Cardiac muscle cell (in vitro differentiated cells and primary cell): ENCODE measurements around the gene BRSK2. TPM values are rescaled to one million over a fixed set of nuclear protein-coding genes. Genes with fewer than 3 reads are reported as not detected.
A peak's percentile ranks its signal among the peaks of the same experiment; 100 is the strongest.

ENCODE experiments used
- DNase-seq, 2 donors: peaks; one replicate each; pipeline versions ENCODE4 v3.0.0 to v3.0.0-alpha.2; 2010 to 2017; ENCODE audit warnings: low read depth in 1 of 2, low spot score in 1 of 2
- H3K27ac ChIP-seq: fragments of 200-600 bp; sonication (generic); 2 replicates; pipeline ENCODE4 v1.5.1; 2016
- H3K27me3 ChIP-seq: fragments of 200-600 bp; sonication (generic); 2 replicates; pipeline ENCODE4 v1.6.0; 2016; ENCODE audit warnings: control low read depth
- H3K36me3 ChIP-seq: fragments of 200-600 bp; sonication (generic); 2 replicates; pipeline ENCODE4 v1.5.1; 2016; ENCODE audit warnings: control low read depth
- H3K4me1 ChIP-seq: fragments of 200-600 bp; sonication (generic); 2 replicates; pipeline ENCODE4 v1.8.1; 2017; ENCODE audit warnings: low read depth, mild to moderate bottlenecking, mixed run types
- H3K4me3 ChIP-seq: fragments of 200-600 bp; sonication (generic); 2 replicates; pipeline ENCODE4 v1.5.1; 2016; ENCODE audit warnings: mild to moderate bottlenecking
- H3K9me3 ChIP-seq: fragments of 200-600 bp; sonication (generic); 2 replicates; pipeline ENCODE4 v1.5.1; 2017; ENCODE audit warnings: low read depth, mild to moderate bottlenecking, control low read depth
- polyA plus RNA-seq: library from polyadenylated mRNA; unstranded; fragments of >200 nt; fragmentation: Nextera tagmentation; extraction: Ambion mirVana; gene quantifications from 2 replicates; pipeline ENCODE4 v1.2.1, GENCODE V29; 2016
- total RNA-seq: library from RNA; depleted of rRNA; stranded (reverse); fragments of >200 nt; gene quantifications from 2 replicates; pipeline ENCODE4 v1.2.3, GENCODE V29; 2016
- TF ChIP-seq, protein P1 (sequence below): IDR thresholded peaks from 2 replicates; pipeline ENCODE4 v1.5.1; 2012; ENCODE audit warnings: low read depth, mild to moderate bottlenecking, low read length

BRSK2 gene
- total and polyA plus RNA-seq, 2 experiments from 2014 or later, result 0.69 to 2.7 TPM

DNA sequence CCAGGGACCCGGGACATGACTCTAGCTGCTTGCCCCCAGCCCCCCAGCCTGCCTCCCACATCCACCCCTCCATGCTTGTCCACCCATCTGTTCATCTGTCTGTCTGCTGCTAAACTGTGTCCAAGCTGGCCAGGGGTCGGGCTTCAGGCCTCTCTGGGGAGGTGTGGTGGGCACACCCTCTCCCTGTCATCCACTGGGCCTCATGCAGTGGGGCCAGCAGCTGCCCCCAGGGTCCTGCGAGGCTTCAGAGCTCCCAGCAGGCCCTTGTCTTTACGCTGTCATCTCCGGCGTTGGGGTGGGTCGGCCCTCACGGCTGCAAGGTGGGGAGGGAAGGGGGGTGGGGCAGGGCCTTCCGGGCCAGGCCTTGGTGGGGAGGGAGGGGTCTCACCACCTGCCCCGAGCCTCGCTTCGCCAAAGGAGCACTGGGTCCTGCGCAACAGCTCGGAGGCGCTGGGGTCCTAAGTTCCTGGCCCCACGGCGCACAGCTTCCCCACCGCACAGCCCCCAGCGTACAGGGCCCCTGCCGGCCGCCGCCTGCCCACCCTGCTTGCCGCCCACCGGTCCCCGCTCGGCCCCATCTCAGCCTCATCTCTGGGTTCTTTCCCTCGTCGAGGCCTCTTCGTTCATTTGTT lies 70.1 kb downstream of the BRSK2 start:
- Histone ChIP-seq H3K27me3 (no peaks in the 10 kb centered on the region), H3K4me3 (no peak overlapping the region), H3K4me1 (peaks cover 7% of the 10 kb centered on the region), H3K9me3 (no peaks in the 10 kb centered on the region), H3K36me3 (no peaks in the 10 kb centered on the region), H3K27ac (no peak overlapping the region)
- DNase-seq, result no peak
- TF ChIP-seq, protein P1, sequence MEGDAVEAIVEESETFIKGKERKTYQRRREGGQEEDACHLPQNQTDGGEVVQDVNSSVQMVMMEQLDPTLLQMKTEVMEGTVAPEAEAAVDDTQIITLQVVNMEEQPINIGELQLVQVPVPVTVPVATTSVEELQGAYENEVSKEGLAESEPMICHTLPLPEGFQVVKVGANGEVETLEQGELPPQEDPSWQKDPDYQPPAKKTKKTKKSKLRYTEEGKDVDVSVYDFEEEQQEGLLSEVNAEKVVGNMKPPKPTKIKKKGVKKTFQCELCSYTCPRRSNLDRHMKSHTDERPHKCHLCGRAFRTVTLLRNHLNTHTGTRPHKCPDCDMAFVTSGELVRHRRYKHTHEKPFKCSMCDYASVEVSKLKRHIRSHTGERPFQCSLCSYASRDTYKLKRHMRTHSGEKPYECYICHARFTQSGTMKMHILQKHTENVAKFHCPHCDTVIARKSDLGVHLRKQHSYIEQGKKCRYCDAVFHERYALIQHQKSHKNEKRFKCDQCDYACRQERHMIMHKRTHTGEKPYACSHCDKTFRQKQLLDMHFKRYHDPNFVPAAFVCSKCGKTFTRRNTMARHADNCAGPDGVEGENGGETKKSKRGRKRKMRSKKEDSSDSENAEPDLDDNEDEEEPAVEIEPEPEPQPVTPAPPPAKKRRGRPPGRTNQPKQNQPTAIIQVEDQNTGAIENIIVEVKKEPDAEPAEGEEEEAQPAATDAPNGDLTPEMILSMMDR, result no peak

DNA sequence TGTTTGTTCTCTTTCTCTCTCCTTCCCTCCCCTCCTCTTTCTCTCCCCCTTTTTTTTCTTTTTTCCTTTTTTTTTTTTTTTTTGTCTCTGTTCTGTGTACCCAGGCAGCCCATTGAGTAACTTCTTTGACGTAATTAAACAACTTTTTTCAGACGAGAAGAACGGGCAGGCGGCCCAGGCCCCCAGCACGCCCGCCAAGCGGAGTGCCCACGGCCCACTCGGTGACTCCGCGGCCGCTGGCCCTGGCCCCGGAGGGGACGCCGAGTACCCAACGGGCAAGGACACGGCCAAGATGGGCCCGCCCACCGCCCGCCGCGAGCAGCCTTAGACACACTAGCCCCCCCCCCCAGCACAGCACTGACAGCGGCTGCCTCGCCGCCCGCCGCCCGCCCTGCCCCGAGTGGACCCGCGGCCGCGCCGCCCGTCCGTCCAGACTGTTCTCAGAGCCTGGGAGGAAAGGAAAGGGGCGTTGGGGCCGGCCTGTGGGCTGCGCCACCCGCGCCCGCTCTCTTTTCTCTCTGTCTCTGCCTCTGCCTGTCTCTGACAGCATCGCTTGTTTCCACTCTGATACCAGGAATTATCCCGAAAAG lies 70.8 kb downstream of the BRSK2 start:
- H3K9me3 ChIP-seq, result no peaks in the 10 kb centered on the region
- H3K27ac ChIP-seq, result no peak overlapping the region
- H3K36me3 ChIP-seq, result no peaks in the 10 kb centered on the region
- H3K27me3 ChIP-seq, result no peaks in the 10 kb centered on the region
- no peak overlapping the region for H3K4me3 ChIP-seq
- TF ChIP-seq, protein P1, result no peak
- peak in 1 of 2 donors; percentile 54 for DNase-seq
- H3K4me1 ChIP-seq, result peaks cover 7% of the 10 kb centered on the region

DNA sequence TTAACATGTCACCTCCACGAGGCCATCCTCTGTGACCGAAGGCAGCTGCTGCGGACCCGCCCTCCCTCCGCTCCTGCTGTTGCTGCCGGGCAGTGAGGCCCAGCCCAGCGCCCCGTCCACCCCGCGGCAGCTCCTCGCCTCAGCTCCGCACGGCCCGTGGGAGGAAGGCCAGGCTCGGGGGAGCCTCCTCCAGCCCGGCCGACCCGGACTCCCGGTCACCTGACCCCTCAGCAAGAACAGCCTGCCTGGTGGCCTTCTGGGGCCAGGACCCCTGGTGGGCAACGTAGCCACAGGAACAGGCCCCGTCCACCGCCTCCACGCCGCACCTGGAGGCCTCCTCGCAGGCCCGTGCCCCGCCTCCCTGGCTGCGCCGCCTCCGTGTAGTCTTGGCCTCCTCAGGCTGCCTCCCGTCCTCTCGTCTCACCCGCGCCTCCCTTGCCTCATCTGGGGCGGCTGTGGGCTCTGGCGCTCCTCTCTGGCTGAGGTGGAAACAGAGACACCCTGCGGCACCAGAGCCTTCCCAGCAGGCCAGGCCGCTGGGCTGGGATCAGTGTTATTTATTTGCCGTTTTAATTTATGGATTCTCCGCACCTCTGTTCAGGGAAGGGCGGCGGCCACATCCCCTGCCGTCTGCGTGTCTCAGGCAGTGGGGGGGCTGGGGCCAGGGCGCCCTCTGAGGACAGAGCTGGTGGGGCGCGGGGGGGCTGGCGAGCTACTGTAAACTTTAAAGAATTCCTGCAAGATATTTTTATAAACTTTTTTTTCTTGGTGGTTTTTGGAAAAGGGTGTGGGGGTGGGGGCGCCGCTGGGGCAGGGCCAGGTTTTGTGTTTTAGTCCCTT lies 71.5 kb downstream of the BRSK2 start:
- Histone ChIP-seq H3K4me1 (peaks cover 7% of the 10 kb centered on the region), H3K4me3 (no peak overlapping the region), H3K27ac (no peak overlapping the region), H3K9me3 (no peaks in the 10 kb centered on the region), H3K36me3 (no peaks in the 10 kb centered on the region), H3K27me3 (no peaks in the 10 kb centered on the region)
- TF ChIP-seq, protein P1, result no peak
- DNase-seq, result no peak

DNA sequence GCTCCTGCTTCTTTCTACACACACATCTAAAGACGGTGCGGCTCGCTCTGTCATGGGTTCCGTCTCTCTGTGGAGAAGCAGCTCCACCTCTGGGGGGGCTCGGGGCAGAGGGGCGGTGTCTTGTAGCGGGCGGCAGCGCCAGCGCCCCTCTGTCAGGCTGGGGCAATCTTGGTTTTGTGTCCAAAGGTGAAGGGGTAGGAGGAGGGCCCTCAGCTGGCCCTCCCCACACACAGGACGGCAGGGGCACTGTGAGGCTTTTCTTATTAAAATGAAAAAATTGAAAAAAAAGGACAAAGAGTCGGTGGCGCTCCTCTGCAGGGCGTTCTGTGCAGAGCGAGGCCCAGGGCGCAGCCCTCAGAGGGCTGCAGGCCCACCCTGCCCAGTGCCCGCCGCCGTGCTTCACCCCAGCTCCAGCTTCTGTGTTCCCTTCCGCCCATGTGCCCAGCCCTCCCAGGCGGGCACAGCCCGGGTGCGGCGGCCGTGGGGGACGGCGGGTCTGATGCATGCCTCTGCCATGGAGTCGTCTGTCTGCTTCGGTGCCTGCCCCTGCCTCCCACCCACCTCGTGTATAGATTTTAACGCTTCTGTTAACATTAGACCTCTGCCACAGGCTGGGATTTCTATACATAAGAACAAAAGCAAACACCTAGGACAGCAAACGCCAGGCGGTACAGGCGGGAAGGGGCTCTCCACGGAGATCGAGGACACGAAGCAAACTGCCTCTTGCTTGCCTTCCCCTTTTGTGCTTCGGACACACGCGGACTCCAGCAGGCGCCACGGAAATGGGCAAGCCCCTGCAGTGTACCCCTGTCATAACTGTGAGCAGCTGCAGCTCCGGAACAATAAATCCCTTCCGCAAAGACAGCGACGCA lies 72.3 kb downstream of the BRSK2 start:
- TF ChIP-seq, protein P1, result no peak
- H3K27ac ChIP-seq, result no peak overlapping the region
- H3K36me3 ChIP-seq, result no peaks in the 10 kb centered on the region
- no peaks in the 10 kb centered on the region for H3K9me3 ChIP-seq
- H3K4me3 ChIP-seq, result no peak overlapping the region
- no peaks in the 10 kb centered on the region for H3K27me3 ChIP-seq
- peaks cover 7% of the 10 kb centered on the region for H3K4me1 ChIP-seq
- DNase-seq, result no peak

DNA sequence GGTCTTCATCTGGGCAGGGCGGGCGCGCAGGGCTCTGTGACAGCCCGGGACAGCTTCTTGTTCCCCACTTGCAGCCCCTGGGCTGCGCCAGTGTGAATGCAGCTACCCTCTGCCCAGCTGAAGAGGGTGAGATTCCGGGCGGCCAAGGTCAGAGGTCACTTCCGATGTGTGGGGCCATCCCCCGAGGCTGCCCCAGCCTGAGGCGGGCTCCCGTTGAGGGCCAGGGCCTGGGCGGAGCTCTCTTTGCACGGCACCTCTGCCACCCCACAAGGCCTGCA lies 72.9 kb downstream of the BRSK2 start:
- TF ChIP-seq, protein P1, result no peak
- H3K27ac ChIP-seq, result no peak overlapping the region
- H3K36me3 ChIP-seq, result no peaks in the 10 kb centered on the region
- no peaks in the 10 kb centered on the region for H3K9me3 ChIP-seq
- DNase-seq, result no peak
- no peak overlapping the region for H3K4me3 ChIP-seq
- no peaks in the 10 kb centered on the region for H3K27me3 ChIP-seq
- H3K4me1 ChIP-seq, result peaks cover 7% of the 10 kb centered on the region
